ENCODE data around the gene XRN1. TPM values are rescaled to one million over a fixed set of nuclear protein-coding genes. Genes with fewer than 3 reads are reported as not detected.

The XRN1 gene
- 100 to 1,000 TPM; 116 to 141 (median 128) TPM for total RNA-seq
- 135 TPM for total RNA-seq (2013)

GRCh38 chr3:142447852-142448823 lies at the start of gene XRN1:
Gene XRN1, minus strand, starts transcription at chr3:142448037. Its CDS starts 93 bp downstream, at chr3:142447944.
- intact Hi-C loops (cut with micrococcal nuclease) = loop anchor here (1.0 to 5.0 kb wide), 4 partner anchors 131 to 961 kb away; partner anchors contain the start of genes ATR, RASA2, RNF7 and U2SURP
- peak within 1 kb of the TSS; percentile 97 for H3K27ac ChIP-seq (ENCODE audit: low read length)
- no peaks in the 10 kb centered on the region for H3K27me3 ChIP-seq (ENCODE audit: control insufficient read depth, insufficient read depth, low read length)
- Mint-ChIP-seq H3K9me3 (no peaks in the 10 kb centered on the region), H3K4me1 (peaks cover 45 to 46% of the 10 kb centered on the region in 2 donors), H3K36me3 (peaks cover 7% of the 10 kb centered on the region), H3K4me3 (peak within 1 kb of the TSS; percentile 100), H3K27me3 (ENCODE audit: low read depth in 2 of 2) (no peaks in the 10 kb centered on the region), H3K27ac (peak within 1 kb of the TSS; percentile 99 to 100)
- DNase-seq = peak; percentile 96 to 97
- 5% methylated on average over 48 of the region's 52 CpGs for WGBS (ENCODE audit: insufficient coverage)
- peaks cover 12% of the 10 kb centered on the region for H3K4me1 ChIP-seq (ENCODE audit: control insufficient read depth, insufficient read depth, low read length)
- no peaks in the 10 kb centered on the region for H3K9me3 ChIP-seq (ENCODE audit: control insufficient read depth, insufficient read depth, low read length)
- peak; percentile 94 to 99 (median 96) for ATAC-seq
- H3K4me3 ChIP-seq (ENCODE audit: low read length) = peak within 1 kb of the TSS; percentile 96
- peaks cover 8% of the 10 kb centered on the region for H3K36me3 ChIP-seq (ENCODE audit: control insufficient read depth, insufficient read depth, low read length)
- TF ChIP-seq, protein P1, sequence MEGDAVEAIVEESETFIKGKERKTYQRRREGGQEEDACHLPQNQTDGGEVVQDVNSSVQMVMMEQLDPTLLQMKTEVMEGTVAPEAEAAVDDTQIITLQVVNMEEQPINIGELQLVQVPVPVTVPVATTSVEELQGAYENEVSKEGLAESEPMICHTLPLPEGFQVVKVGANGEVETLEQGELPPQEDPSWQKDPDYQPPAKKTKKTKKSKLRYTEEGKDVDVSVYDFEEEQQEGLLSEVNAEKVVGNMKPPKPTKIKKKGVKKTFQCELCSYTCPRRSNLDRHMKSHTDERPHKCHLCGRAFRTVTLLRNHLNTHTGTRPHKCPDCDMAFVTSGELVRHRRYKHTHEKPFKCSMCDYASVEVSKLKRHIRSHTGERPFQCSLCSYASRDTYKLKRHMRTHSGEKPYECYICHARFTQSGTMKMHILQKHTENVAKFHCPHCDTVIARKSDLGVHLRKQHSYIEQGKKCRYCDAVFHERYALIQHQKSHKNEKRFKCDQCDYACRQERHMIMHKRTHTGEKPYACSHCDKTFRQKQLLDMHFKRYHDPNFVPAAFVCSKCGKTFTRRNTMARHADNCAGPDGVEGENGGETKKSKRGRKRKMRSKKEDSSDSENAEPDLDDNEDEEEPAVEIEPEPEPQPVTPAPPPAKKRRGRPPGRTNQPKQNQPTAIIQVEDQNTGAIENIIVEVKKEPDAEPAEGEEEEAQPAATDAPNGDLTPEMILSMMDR (IDR thresholded peaks at IDR 0.05) = no peak

- no peaks in the 10 kb centered on the region for H3K9me3 ChIP-seq (ENCODE audit: control insufficient read depth, insufficient read depth, low read length)
- H3K4me1 Mint-ChIP-seq = no peaks in the 10 kb centered on the region
- H3K36me3 Mint-ChIP-seq = peaks cover 32% of the 10 kb centered on the region
- no peak for DNase-seq
- H3K27me3 Mint-ChIP-seq (ENCODE audit: low read depth in 2 of 2) = no peaks in the 10 kb centered on the region
- no peak overlapping the region for H3K27ac Mint-ChIP-seq
- WGBS (ENCODE audit: insufficient coverage) = 57% methylated on average over 3 of the region's 3 CpGs
- peaks cover 75% of the 10 kb centered on the region for H3K36me3 ChIP-seq (ENCODE audit: control insufficient read depth, insufficient read depth, low read length)
- ATAC-seq = no peak
- H3K4me1 ChIP-seq (ENCODE audit: control insufficient read depth, insufficient read depth, low read length) = no peaks in the 10 kb centered on the region
- H3K9me3 Mint-ChIP-seq = no peaks in the 10 kb centered on the region
- intact Hi-C loops (cut with micrococcal nuclease) = no loop called here
- H3K27me3 ChIP-seq (ENCODE audit: control insufficient read depth, insufficient read depth, low read length) = no peaks in the 10 kb centered on the region
- H3K27ac ChIP-seq (ENCODE audit: low read length) = no peak overlapping the region
- H3K4me3 ChIP-seq (ENCODE audit: low read length) = no peak overlapping the region
- TF ChIP-seq, protein P1 (IDR thresholded peaks at IDR 0.05) = no peak
- H3K4me3 Mint-ChIP-seq = no peak overlapping the region
These were observed 47.3 kb upstream of the XRN1 start for GRCh38 chr3:142495103-142495502.

- H3K9me3 ChIP-seq (ENCODE audit: control insufficient read depth, insufficient read depth, low read length) = no peaks in the 10 kb centered on the region
- H3K4me1 ChIP-seq (ENCODE audit: control insufficient read depth, insufficient read depth, low read length) = no peaks in the 10 kb centered on the region
- H3K4me3 Mint-ChIP-seq = no peak overlapping the region
- H3K4me1 Mint-ChIP-seq = no peaks in the 10 kb centered on the region
- intact Hi-C loops (cut with micrococcal nuclease) = no loop called here
- H3K36me3 ChIP-seq (ENCODE audit: control insufficient read depth, insufficient read depth, low read length) = peaks cover 80% of the 10 kb centered on the region
- H3K36me3 Mint-ChIP-seq = peaks cover 32% of the 10 kb centered on the region
- H3K4me3 ChIP-seq (ENCODE audit: low read length) = no peak overlapping the region
- DNase-seq (no peak), ATAC-seq (no peak)
- H3K27ac Mint-ChIP-seq = no peak overlapping the region
- H3K27ac ChIP-seq (ENCODE audit: low read length) = no peak overlapping the region
- no peaks in the 10 kb centered on the region for H3K27me3 Mint-ChIP-seq (ENCODE audit: low read depth in 2 of 2)
- 94% methylated on average over 2 of the region's 2 CpGs for WGBS (ENCODE audit: insufficient coverage)
- H3K27me3 ChIP-seq (ENCODE audit: control insufficient read depth, insufficient read depth, low read length) = no peaks in the 10 kb centered on the region
- H3K9me3 Mint-ChIP-seq = no peaks in the 10 kb centered on the region
- TF ChIP-seq, protein P1 (IDR thresholded peaks at IDR 0.05) = no peak
These were observed 44.3 kb upstream of the XRN1 start for GRCh38 chr3:142492184-142492583.
